Measurements from ENCODE around the gene ABCC1.

DNA sequence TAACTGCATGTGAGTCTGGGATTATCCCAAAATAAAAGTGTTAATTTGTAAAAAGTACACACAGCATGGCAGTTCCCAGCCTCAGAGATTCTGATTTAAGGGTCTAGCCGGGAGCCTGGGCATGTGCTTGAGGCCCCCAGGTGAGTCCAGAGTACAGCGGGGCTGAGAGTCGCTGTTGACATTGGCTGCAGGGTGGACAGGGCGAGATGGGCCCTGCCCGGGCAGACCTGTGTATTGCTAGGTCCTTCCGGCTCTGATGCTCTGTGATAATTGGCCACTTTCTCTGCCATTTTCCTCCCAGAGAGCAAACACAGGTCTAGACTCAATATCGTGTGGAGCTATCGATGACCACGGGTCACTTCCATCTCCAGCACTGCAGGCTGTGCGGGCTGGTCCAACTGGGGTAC, 200.3 kb downstream of the ABCC1 start:
- TF ChIP-seq CTCF (conservative IDR thresholded peaks at IDR 0.05) (no peak), ZFX (IDR thresholded peaks at IDR 0.05) (no peak)
